Omental fat pad (tissue), 4 donors: ENCODE measurements around the gene SLCO3A1. TPM values are rescaled to one million over a fixed set of nuclear protein-coding genes. Genes with fewer than 3 reads are reported as not detected.

Source experiments
- ATAC-seq: fragments of 150-250 bp; one replicate; pipeline ENCODE4 v1.9.1; 2016; ENCODE audit warnings: mild to moderate bottlenecking, moderate library complexity; ENCODE audit not compliant: low FRiP score
- DNase-seq: peaks from one replicate; pipeline ENCODE4 v3.0.0-alpha.2; 2019; ENCODE audit warnings: low spot score
- total RNA-seq, 4 donors: library from RNA; depleted of rRNA; stranded (reverse); fragments of >200 nt; gene quantifications; one replicate each; pipeline ENCODE4 v1.1.0, GENCODE V29; 2016
- TF ChIP-seq, protein P1 (sequence below), 3 donors: fragments of 450-650 bp; IDR thresholded peaks; one replicate each; pipeline ENCODE4 v1.5.1; 2016 to 2017; ENCODE audit warnings: antibody characterized with exemption in 3 of 3, mild to moderate bottlenecking in 3 of 3, moderate library complexity in 2 of 3

Gene SLCO3A1
- total RNA-seq, 4 donors from 2014 or later, result 12.3 to 21.8 (median 14.8) TPM

DNA sequence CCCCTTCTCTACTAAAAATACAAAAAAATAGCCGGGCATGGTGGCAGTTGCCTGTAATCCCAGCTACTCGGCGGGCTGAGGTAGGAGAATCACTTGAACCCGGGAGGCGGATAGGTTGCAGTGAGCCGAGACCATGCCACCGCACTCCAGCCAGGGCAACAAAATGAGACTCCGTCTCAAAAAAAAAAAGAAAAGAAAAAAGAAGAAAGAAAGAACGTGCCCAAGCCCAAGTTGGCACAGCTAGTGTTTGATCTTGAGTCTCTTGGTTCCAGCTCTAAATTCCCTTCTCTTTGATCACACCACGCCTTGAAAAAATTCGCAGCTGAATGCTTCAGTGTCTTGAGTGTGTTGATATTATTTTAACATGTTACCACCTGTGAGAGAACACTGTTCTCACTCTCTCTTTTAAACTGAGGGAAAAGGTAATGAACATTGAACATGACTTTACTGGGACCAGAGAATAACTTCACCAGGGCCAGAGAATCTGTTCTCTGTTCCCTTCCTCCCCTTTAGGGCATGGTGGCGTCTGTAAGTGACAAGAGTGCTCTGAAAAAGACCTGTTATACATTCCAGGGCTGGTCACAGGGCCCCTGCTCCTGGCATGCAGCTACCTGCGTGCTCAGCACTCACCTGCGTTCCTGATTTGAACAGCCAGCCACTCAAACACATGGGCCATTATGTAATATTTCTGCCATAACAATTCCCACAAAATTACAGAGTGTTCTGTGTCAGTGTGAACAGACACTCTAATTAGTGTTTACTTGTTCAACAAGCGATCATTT is 19.0 kb downstream of the SLCO3A1 start:
- TF ChIP-seq, protein P1, sequence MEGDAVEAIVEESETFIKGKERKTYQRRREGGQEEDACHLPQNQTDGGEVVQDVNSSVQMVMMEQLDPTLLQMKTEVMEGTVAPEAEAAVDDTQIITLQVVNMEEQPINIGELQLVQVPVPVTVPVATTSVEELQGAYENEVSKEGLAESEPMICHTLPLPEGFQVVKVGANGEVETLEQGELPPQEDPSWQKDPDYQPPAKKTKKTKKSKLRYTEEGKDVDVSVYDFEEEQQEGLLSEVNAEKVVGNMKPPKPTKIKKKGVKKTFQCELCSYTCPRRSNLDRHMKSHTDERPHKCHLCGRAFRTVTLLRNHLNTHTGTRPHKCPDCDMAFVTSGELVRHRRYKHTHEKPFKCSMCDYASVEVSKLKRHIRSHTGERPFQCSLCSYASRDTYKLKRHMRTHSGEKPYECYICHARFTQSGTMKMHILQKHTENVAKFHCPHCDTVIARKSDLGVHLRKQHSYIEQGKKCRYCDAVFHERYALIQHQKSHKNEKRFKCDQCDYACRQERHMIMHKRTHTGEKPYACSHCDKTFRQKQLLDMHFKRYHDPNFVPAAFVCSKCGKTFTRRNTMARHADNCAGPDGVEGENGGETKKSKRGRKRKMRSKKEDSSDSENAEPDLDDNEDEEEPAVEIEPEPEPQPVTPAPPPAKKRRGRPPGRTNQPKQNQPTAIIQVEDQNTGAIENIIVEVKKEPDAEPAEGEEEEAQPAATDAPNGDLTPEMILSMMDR (IDR thresholded peaks at IDR 0.05), result no peak
- DNase-seq (no peak), ATAC-seq (no peak)

DNA sequence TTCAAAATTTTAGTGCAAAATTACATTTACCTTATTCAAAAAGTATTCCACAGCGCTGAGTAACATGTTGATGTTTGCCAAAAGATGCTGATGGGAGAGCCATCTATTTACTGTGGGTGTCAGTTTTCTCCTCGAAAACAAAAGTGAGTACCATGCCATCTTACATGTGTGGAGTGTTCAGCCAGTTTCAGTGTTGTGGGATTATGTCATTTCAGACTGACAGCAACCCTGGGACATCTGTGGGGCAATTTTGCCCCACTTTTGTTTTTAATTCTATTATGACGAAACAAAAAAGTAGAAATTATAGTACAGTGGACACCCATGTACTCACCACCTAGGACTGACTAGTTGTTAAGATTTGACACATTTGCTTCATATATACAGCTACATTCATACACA is 19.6 kb downstream of the SLCO3A1 start:
- no peak for ATAC-seq
- TF ChIP-seq, protein P1 (IDR thresholded peaks at IDR 0.05), result no peak
- DNase-seq, result no peak

DNA sequence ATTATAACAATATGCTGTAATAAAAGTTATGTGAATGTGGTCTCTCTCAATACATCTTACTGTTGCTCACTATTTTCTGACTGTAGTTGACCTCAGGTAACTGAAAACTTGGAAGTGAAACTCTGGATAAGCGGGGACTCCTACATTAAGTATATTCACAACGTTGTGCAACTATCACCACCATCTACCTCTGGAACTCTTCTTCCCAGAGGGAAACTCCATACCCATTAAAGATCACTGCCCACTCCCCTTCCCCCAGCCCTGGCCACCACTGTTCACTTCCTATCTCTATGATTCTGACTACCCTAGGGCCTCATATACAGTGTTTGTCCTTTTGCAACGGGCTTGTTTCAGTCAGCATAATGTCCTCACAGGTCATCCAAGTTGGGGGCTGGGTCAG is 20.7 kb downstream of the SLCO3A1 start:
- no peak for ATAC-seq
- TF ChIP-seq, protein P1 (IDR thresholded peaks at IDR 0.05), result no peak
- no peak for DNase-seq

DNA sequence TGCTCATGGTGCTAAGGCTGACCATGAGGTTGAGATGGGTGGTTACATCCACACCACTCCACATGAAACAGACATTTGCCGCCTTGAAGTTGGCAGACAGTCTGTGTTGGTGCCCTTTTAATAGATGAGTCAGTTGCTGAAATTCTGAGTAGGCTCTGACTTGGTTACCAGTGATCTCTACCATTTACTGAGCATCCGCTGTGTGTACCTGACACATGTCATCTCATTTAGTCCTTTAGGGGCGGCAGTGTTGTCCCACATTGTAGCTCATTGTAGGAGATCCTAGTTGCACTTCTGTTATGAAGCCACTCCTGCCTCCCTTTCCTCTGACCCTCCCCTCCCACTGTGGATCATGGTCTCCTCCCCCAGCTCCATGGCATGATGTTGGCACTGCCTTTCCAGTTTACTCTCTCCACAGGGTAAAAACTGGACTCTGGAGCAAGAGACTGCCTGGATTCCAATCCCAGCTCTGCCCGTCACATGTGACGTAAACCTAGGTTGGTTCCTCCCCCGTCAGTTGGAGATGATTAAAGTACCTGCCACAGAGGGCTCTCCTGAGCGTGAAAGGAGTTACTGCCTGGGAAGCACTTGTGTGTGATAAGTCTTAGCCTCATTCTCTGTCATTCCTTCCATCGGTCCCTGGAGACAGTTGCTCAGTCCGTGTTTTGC is 21.6 kb downstream of the SLCO3A1 start:
- TF ChIP-seq, protein P1 (IDR thresholded peaks at IDR 0.05), result no peak
- DNase-seq, result no peak
- peak; percentile 91 for ATAC-seq

DNA sequence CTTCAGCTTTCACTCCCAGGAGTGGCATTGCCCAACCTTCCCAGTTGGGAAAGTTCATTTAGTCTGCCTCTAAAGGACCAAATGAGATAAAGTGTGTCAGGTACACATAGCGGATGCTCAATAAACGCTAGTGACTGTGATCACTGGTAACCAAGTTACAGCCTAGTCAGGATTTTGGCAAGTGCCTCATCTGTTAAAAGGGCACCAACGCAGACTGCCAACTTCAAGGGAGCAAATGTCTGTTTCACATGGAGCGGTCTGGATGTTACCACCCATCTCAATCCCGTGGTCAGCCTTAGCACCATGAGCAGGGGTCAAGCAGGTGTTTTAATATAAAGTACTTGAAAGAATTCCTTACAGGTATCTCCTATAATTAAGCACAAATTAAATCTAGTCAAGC is 22.7 kb downstream of the SLCO3A1 start:
- DNase-seq (no peak), ATAC-seq (no peak)
- TF ChIP-seq, protein P1 (IDR thresholded peaks at IDR 0.05), result no peak

DNA sequence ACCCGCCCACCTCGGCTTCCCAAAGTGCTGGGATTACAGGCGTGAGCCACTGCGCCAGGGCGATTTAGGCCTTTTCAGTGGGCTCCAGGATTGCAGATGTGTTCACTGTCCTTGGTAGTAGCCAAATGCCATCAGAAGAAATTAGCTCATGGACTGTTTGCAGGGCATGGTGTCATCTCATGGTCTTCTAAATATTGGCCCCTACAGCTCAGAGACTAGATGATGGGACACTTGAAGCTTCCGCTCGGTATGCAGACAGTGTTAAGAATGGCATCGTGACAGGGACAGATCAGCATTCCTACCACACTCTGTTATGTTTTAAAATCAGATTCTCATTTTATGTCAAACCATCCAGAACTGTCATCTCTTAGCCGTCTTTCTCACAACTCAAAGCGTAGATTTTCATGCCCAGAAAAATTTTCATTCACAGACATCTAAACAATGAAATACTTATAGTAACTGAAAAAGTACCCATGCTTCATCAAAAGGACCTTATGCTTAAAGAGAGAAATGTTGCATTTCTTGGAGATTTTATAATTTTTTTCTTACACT is 24.9 kb downstream of the SLCO3A1 start:
- ATAC-seq, result no peak
- TF ChIP-seq, protein P1 (IDR thresholded peaks at IDR 0.05), result no peak
- DNase-seq, result no peak
